WTC11 (cell line): Measurements from ENCODE around the gene ZCCHC14. TPM values are rescaled to one million over a fixed set of nuclear protein-coding genes. Genes with fewer than 3 reads are reported as not detected.
"Not testable (repeated sequence)": the region's sequence is repeated elsewhere in the genome, so short reads cannot be mapped to it uniquely, and the experiment has no call there.

ENCODE experiments used
- ATAC-seq: fragments of 200-7000 bp; cut with Tn5 transposase; 2 replicates; pipeline ENCODE4 v1.10.0; 2021; ENCODE audit warnings: mild to moderate bottlenecking, moderate library complexity
- CTCF ChIA-PET: fragments of 300-600 bp; sonication (Branson Sonifier 250); formaldehyde crosslinking; loops from one replicate; lab custom pipeline; 2021; ENCODE audit warnings: antibody characterized with exemption; lab: Charles Lee
- POLR2A ChIA-PET: fragments of 350-600 bp; sonication (Branson Sonifier 250); formaldehyde crosslinking; loops from one replicate; lab custom pipeline; 2021; ENCODE audit warnings: antibody characterized with exemption; lab: Charles Lee
- DNase-seq: peaks from one replicate; pipeline ENCODE4 v3.0.0; 2021; ENCODE audit warnings: low spot score
- H3K27ac Mint-ChIP-seq: 2 replicates; pipeline ENCODE4 v1.8.0; 2021; ENCODE audit warnings: mixed read lengths
- H3K27me3 Mint-ChIP-seq: 2 replicates; pipeline ENCODE4 v1.8.0; 2021; ENCODE audit warnings: low read depth, mild to moderate bottlenecking, moderate library complexity, mixed read lengths
- H3K36me3 Mint-ChIP-seq: 2 replicates; pipeline ENCODE4 v1.8.0; 2021; ENCODE audit warnings: mixed read lengths
- H3K4me1 Mint-ChIP-seq: 2 replicates; pipeline ENCODE4 v1.8.0; 2022; ENCODE audit warnings: mixed read lengths
- H3K4me3 Mint-ChIP-seq: 2 replicates; pipeline ENCODE4 v1.8.0; 2021; ENCODE audit warnings: mild to moderate bottlenecking, moderate library complexity, mixed read lengths
- H3K9me3 Mint-ChIP-seq: 2 replicates; pipeline ENCODE4 v1.8.0; 2021; ENCODE audit warnings: mixed read lengths
- AFF4 ChIP-seq: sonication (generic); formaldehyde crosslinking; IDR thresholded peaks from 2 replicates; pipeline ENCODE4 v1.8.1; 2023; ENCODE audit warnings: mild to moderate bottlenecking, missing genetic modification reagents, borderline replicate concordance
- AR ChIP-seq: fragments of 250-450 bp; sonication (Bioruptor Pico); IDR thresholded peaks from 2 replicates; pipeline ENCODE4 v1.9.0; 2021; ENCODE audit warnings: mild to moderate bottlenecking
- GABPB1 ChIP-seq: sonication (generic); formaldehyde crosslinking; IDR thresholded peaks from 2 replicates; pipeline ENCODE4 v1.8.1; 2023; ENCODE audit warnings: mild to moderate bottlenecking, missing genetic modification reagents
- HMGXB4 ChIP-seq: sonication (generic); formaldehyde crosslinking; IDR thresholded peaks from 2 replicates; pipeline ENCODE4 v1.8.1; 2023; ENCODE audit warnings: mild to moderate bottlenecking, moderate library complexity, missing genetic modification reagents
- IRF1 ChIP-seq: sonication (generic); formaldehyde crosslinking; IDR thresholded peaks from 2 replicates; pipeline ENCODE4 v1.8.0; 2023; ENCODE audit warnings: missing genetic modification reagents
- JUN ChIP-seq: sonication (generic); formaldehyde crosslinking; IDR thresholded peaks from 2 replicates; pipeline ENCODE4 v1.8.0; 2023; ENCODE audit warnings: mild to moderate bottlenecking, missing genetic modification reagents
- NFYB ChIP-seq: sonication (generic); formaldehyde crosslinking; conservative IDR thresholded peaks from 2 replicates; pipeline ENCODE4 v1.8.0; 2022; ENCODE audit warnings: low read depth, missing genetic modification reagents
- PREB ChIP-seq: sonication (generic); formaldehyde crosslinking; IDR thresholded peaks from 2 replicates; pipeline ENCODE4 v1.8.1; 2022; ENCODE audit warnings: mild to moderate bottlenecking, missing genetic modification reagents, moderate library complexity, borderline replicate concordance
- SMAD3 ChIP-seq: sonication (generic); formaldehyde crosslinking; IDR thresholded peaks from 2 replicates; pipeline ENCODE4 v1.8.0; 2022; ENCODE audit warnings: missing genetic modification reagents, mild to moderate bottlenecking, borderline replicate concordance
- TCF7 ChIP-seq: sonication (generic); formaldehyde crosslinking; IDR thresholded peaks from 2 replicates; pipeline ENCODE4 v1.8.0; 2022; ENCODE audit warnings: mild to moderate bottlenecking, low read depth, missing genetic modification reagents, moderate library complexity
- ZBTB43 ChIP-seq: sonication (generic); formaldehyde crosslinking; IDR thresholded peaks from 2 replicates; pipeline ENCODE4 v1.8.1; 2023; ENCODE audit warnings: mild to moderate bottlenecking, missing genetic modification reagents
- ZNF121 ChIP-seq: sonication (generic); formaldehyde crosslinking; IDR thresholded peaks from 2 replicates; pipeline ENCODE4 v1.8.0; 2023; ENCODE audit warnings: missing genetic modification reagents
- ZNF263 ChIP-seq: sonication (generic); formaldehyde crosslinking; IDR thresholded peaks from 2 replicates; pipeline ENCODE4 v1.8.1; 2022; ENCODE audit warnings: low read depth, mild to moderate bottlenecking, moderate library complexity, missing genetic modification reagents
- ZNF423 ChIP-seq: fragments of 250-450 bp; sonication (Bioruptor Pico); IDR thresholded peaks from 2 replicates; pipeline ENCODE4 v2.1.2; 2022; ENCODE audit warnings: mild to moderate bottlenecking, moderate library complexity
- ZNF532 ChIP-seq: fragments of 250-450 bp; sonication (Bioruptor Pico); IDR thresholded peaks from 2 replicates; pipeline ENCODE4 v1.9.0; 2021; ENCODE audit warnings: mild to moderate bottlenecking, borderline replicate concordance
- total RNA-seq: library from RNA; stranded (reverse); gene quantifications from 3 replicates; pipeline ENCODE4 v1.2.3, GENCODE V29; 2021

Gene ZCCHC14
- total RNA-seq, 1 experiment from 2014 or later, result 33.8 TPM

GRCh38 chr16:87490799-87491521 is 1.9 kb downstream of the ZCCHC14 start:
- CTCF ChIA-PET, result interaction anchor here (1.3 to 1.6 kb wide), 2 partner anchors 29 to 80 kb away, joined by 4 to 5 read pairs; no protein-coding TSS in a partner anchor
- Mint-ChIP-seq H3K4me1 (peaks cover 51% of the 10 kb centered on the region), H3K4me3 (peak overlapping the region; percentile 76)
- not testable (repeated sequence) for H3K9me3 Mint-ChIP-seq, H3K27ac Mint-ChIP-seq, H3K27me3 Mint-ChIP-seq, DNase-seq, H3K36me3 Mint-ChIP-seq, ATAC-seq
- POLR2A ChIA-PET, result interaction anchor here (0.5 kb wide), 1 partner anchor 9 kb away, joined by 6 read pairs; no protein-coding TSS in a partner anchor
- TF ChIP-seq HMGXB4 (CRISPR knock-in tag), result 0 out of 2 replicates have a peak, but pooled peaks have one; percentile 6
- TF ChIP-seq GABPB1 (CRISPR knock-in tag), result 0 out of 2 replicates have a peak, but pooled peaks have one; percentile 15

- ChIA-PET CTCF (interaction anchor here (1.3 kb wide), 1 partner anchor 81 kb away, joined by 5 read pairs; no protein-coding TSS in a partner anchor), POLR2A (no interaction called here)
- no peaks in the 10 kb centered on the region for H3K27me3 Mint-ChIP-seq
- H3K27ac Mint-ChIP-seq, result 0 out of 2 replicates have a peak overlapping the region, but pooled peaks have one; percentile 13
- no peaks in the 10 kb centered on the region for H3K9me3 Mint-ChIP-seq
- DNase-seq (no peak), ATAC-seq (no peak)
- no peaks in the 10 kb centered on the region for H3K36me3 Mint-ChIP-seq
- H3K4me3 Mint-ChIP-seq, result peak overlapping the region; percentile 76
- H3K4me1 Mint-ChIP-seq, result peaks cover 50% of the 10 kb centered on the region
- TF ChIP-seq SMAD3 (CRISPR knock-in tag), result no peak
- TF ChIP-seq ZNF263 (CRISPR knock-in tag), result no peak
- TF ChIP-seq ZNF121, result no peak
- no peak for TF ChIP-seq PREB
- no peak for TF ChIP-seq NFYB (CRISPR knock-in tag)
- TF ChIP-seq TCF7 (CRISPR knock-in tag), result no peak
- TF ChIP-seq AFF4 (CRISPR knock-in tag), result no peak
- TF ChIP-seq ZNF423 (CRISPR knock-in tag), result no peak
- no peak for TF ChIP-seq JUN (CRISPR knock-in tag)
- TF ChIP-seq ZBTB43, result no peak
- no peak for TF ChIP-seq IRF1
- no peak for TF ChIP-seq AR (CRISPR knock-in tag)
- no peak for TF ChIP-seq ZNF532 (CRISPR knock-in tag)
Measured at GRCh38 chr16:87490096-87490798, 2.6 kb downstream of the ZCCHC14 start.
